Osteocyte (in vitro differentiated cells): ENCODE data around the gene RALGPS1. TPM values are rescaled to one million over a fixed set of nuclear protein-coding genes. Genes with fewer than 3 reads are reported as not detected.
"Not testable (repeated sequence)": the region's sequence is repeated elsewhere in the genome, so short reads cannot be mapped to it uniquely, and the experiment has no call there.

Source experiments
- DNase-seq: peaks from one replicate; pipeline ENCODE4 v3.0.0; 2021; ENCODE audit warnings: mixed read lengths; ENCODE audit not compliant: unreplicated experiment; ENCODE audit errors: extremely low spot score
- H3K27ac Mint-ChIP-seq: one replicate; pipeline ENCODE4 v1.8.0; 2021; ENCODE audit warnings: mild to moderate bottlenecking, mixed read lengths; ENCODE audit not compliant: unreplicated experiment
- H3K27me3 Mint-ChIP-seq: one replicate; pipeline ENCODE4 v1.8.0; 2021; ENCODE audit warnings: mixed read lengths; ENCODE audit not compliant: unreplicated experiment
- H3K36me3 Mint-ChIP-seq: one replicate; pipeline ENCODE4 v1.8.0; 2021; ENCODE audit warnings: mixed read lengths; ENCODE audit not compliant: unreplicated experiment
- H3K4me1 Mint-ChIP-seq: one replicate; pipeline ENCODE4 v1.8.0; 2021; ENCODE audit warnings: mixed read lengths; ENCODE audit not compliant: unreplicated experiment
- H3K4me3 Mint-ChIP-seq: one replicate; pipeline ENCODE4 v1.8.0; 2021; ENCODE audit warnings: mild to moderate bottlenecking, moderate library complexity, mixed read lengths; ENCODE audit not compliant: unreplicated experiment
- H3K9me3 Mint-ChIP-seq: one replicate; pipeline ENCODE4 v1.8.0; 2021; ENCODE audit warnings: mixed read lengths; ENCODE audit not compliant: unreplicated experiment
- CTCF ChIP-seq: fragments of 200-600 bp; sonication (generic); IDR thresholded peaks from 2 replicates; pipeline ENCODE4 v1.5.0; 2021; ENCODE audit warnings: antibody characterized with exemption, mild to moderate bottlenecking, moderate library complexity
- total RNA-seq: library from RNA; stranded (reverse); gene quantifications from 2 replicates; pipeline ENCODE4 v1.2.1, GENCODE V29; 2021

RALGPS1 gene
- total RNA-seq, 1 donor from 2014 or later, result 9.9 TPM

- DNase-seq, result peak; percentile 65
- Mint-ChIP-seq H3K27ac (peak overlapping the region; percentile 53), H3K4me3 (peak overlapping the region; percentile 15), H3K27me3 (no peaks in the 10 kb centered on the region), H3K9me3 (no peaks in the 10 kb centered on the region), H3K36me3 (no peaks in the 10 kb centered on the region), H3K4me1 (peaks cover 27% of the 10 kb centered on the region)
- TF ChIP-seq CTCF, result no peak
Observed at GRCh38 chr9:127168756-127169574, 254.4 kb downstream of the RALGPS1 start.

- no peaks in the 10 kb centered on the region for H3K27me3 Mint-ChIP-seq
- no peak for DNase-seq
- no peak overlapping the region for H3K4me3 Mint-ChIP-seq
- peaks cover 27% of the 10 kb centered on the region for H3K4me1 Mint-ChIP-seq
- no peaks in the 10 kb centered on the region for H3K9me3 Mint-ChIP-seq
- H3K27ac Mint-ChIP-seq, result peak overlapping the region; percentile 53
- no peak for TF ChIP-seq CTCF
- H3K36me3 Mint-ChIP-seq, result no peaks in the 10 kb centered on the region
Observed at GRCh38 chr9:127169575-127169883, 254.9 kb downstream of the RALGPS1 start.

- TF ChIP-seq CTCF, result no peak
- no peaks in the 10 kb centered on the region for H3K36me3 Mint-ChIP-seq
- peaks cover 24% of the 10 kb centered on the region for H3K4me1 Mint-ChIP-seq
- no peaks in the 10 kb centered on the region for H3K9me3 Mint-ChIP-seq
- DNase-seq, result no peak
- H3K27me3 Mint-ChIP-seq, result no peaks in the 10 kb centered on the region
- H3K4me3 Mint-ChIP-seq, result no peak overlapping the region
- peak overlapping the region; percentile 44 for H3K27ac Mint-ChIP-seq
Observed at GRCh38 chr9:127170103-127170502, 255.5 kb downstream of the RALGPS1 start.

GRCh38 chr9:127170652-127171051, 256.1 kb downstream of the RALGPS1 start:
- no peaks in the 10 kb centered on the region for H3K9me3 Mint-ChIP-seq
- DNase-seq, result peak; percentile 68
- H3K4me1 Mint-ChIP-seq, result peaks cover 21% of the 10 kb centered on the region

GRCh38 chr9:127171348-127171747, 256.8 kb downstream of the RALGPS1 start:
- not testable (repeated sequence) for H3K27me3 Mint-ChIP-seq, H3K4me3 Mint-ChIP-seq, H3K27ac Mint-ChIP-seq, H3K9me3 Mint-ChIP-seq, DNase-seq, H3K36me3 Mint-ChIP-seq
- peaks cover 26% of the 10 kb centered on the region for H3K4me1 Mint-ChIP-seq

More at GRCh38 chr9:127170652-127171051, 256.1 kb downstream of the RALGPS1 start:
- Mint-ChIP-seq H3K27me3 (no peaks in the 10 kb centered on the region), H3K4me3 (no peak overlapping the region), H3K27ac (no peak overlapping the region), H3K36me3 (no peaks in the 10 kb centered on the region)
- no peak for TF ChIP-seq CTCF
